ENCODE measurements around the gene NANOS2.
"Not testable (repeated sequence)": the region's sequence is repeated elsewhere in the genome, so short reads cannot be mapped to it uniquely, and the experiment has no call there.

The NANOS2 gene

DNA sequence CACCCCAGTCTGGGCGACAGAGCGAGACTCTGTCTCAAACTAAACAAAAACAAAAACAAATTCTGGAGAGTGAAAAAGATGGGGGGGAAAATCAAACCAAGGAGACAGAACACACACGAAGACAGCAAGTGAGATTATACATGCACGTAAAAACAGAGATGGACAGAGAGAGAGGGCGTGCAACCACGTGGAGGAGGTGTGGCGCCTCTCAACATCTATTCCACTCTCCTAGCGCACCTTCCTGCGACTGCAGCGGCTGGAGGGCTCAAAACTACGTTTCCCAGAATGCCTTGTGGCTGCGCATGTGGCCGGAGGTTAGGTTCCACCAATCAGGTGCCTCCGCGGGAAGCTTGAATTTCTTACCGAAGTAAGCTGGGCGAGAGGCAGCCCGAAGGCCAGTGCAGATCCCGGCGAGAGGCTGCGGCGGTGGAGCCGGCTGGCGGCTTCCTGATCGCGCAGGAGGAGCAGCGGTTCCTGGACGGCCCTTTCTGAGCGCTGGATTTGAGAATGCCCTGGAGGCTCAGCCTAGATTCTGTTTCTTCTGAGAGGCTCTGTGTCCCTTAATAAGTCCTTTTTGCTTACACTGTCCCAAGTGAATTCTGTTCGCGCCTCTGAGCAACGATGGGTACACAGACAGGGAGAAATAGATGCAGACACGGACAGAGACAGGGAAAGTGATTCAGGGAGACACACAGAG lies 13.1 kb upstream of the NANOS2 start:
- peak; percentile 94 for DNase-seq

GRCh38 chr19:45924891-45925447 lies 10.4 kb upstream of the NANOS2 start:
- no peak for DNase-seq

DNA sequence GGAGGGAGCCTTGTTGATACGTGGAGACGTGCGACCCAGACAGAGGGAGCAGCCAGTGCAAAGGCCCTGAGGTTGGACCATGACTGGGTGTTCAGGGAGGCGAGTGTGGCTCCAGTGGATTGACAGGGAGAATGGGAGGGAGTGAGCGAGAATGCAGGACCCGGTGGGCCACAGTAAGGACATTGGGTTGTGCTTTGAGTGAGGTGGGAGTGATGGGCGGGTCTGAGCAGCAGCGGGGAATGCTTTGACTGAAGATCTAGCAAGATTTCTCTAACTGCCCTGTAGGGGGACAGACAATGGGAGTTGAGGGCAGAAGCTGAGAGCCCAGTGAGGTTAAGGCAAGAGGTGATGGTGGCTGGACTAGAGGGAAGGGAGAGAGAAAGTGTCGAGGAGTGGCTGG lies 7.7 kb upstream of the NANOS2 start:
- peak; percentile 19 for DNase-seq

DNA sequence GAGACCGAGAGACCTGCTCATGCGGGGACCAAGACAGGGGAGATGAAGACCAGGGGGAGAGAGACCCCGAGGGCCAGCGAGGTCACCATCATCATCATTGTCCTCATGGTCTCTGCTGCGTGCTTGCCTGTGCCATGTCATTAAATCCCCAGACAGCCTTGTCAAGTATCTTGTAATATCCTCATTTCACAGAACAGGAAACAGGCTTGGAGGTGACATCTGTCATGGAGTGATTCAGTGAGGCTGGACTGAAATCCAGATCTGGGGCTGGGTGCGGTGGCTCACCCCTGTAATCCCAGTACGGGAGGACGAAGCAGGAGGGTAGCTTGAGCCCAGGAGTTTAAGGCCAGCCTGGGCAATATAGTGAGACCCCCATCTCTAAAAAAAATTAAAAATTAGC lies 5.9 kb upstream of the NANOS2 start:
- no peak for DNase-seq

GRCh38 chr19:45919678-45920077 lies 5.1 kb upstream of the NANOS2 start:
- DNase-seq = no peak

GRCh38 chr19:45918721-45919120 lies 4.1 kb upstream of the NANOS2 start:
- DNase-seq = no peak

DNA sequence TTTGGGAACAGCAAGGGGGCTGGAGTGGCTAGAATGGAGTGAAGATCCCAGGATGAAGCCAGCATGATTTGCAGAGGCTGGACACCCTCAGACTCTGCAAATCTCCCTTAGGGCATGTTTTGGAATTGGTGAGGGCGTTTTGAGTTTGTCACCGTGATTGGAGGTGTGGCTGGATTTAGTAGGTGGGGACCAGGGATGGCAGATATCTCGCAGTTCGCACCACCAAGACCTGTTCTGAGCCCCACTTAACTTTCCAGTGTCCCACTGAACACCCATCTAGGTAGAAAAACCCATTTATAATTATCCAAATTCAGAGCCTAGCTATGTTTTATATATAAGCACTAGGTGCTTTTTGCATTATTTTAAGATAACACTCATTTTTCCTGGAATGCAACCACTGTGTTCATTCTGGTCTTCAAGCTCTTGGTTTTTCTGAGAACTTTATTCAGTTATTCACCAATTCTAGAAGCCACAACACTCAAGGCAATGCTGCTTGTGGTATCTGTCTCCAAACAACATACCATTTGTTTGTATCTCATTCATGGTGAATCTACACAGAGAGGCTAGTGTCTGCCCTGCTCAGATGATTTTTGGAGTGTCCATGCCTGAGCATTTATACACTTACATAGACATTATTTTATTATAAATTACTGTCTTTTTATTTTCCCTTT lies 3.0 kb upstream of the NANOS2 start:
- DNase-seq = no peak

DNA sequence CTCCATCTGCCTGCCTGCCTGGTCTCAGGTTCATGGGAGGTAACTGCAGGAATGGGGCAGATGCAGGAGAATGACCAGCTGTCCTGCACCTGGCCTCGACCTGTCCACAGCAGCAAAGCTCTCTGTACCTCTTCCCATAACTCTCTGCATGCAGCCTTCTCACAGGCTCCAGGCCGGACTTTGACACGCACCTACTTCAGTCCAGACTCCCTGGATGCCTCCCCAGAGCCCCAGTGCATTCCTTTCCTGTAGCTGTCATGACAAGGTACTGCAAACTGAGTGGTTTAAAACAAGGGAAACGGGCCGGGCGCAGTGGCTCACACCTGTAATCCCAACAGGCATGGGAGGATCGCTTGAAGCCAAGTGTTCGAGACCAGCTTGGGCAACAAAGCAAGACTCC lies 3.3 kb downstream of the NANOS2 start:
- DNase-seq = no peak

DNA sequence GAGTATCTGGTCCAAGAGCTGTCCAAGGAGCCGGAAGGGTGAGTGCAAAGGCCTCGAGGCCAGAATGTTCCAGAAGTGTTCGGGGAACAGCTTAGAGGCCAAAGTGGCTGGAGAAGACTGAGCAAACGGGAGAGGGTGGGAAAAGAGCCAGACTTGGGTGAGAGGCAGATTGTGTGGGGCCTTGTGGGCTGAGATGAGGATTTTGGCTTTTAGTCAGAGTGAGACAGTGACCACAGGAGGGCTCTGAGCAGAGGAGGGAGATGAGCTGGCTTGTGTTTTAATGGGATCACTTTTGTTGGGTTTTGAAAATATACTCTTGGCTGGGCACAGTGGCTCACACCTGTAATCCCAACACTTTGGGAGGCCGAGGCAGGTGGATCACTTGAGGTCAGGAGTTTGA lies 5.6 kb downstream of the NANOS2 start:
- DNase-seq = no peak

GRCh38 chr19:45906221-45906620 lies 8.4 kb downstream of the NANOS2 start:
- DNase-seq = no peak

GRCh38 chr19:45905011-45905410 lies 9.6 kb downstream of the NANOS2 start:
- no peak for DNase-seq

DNA sequence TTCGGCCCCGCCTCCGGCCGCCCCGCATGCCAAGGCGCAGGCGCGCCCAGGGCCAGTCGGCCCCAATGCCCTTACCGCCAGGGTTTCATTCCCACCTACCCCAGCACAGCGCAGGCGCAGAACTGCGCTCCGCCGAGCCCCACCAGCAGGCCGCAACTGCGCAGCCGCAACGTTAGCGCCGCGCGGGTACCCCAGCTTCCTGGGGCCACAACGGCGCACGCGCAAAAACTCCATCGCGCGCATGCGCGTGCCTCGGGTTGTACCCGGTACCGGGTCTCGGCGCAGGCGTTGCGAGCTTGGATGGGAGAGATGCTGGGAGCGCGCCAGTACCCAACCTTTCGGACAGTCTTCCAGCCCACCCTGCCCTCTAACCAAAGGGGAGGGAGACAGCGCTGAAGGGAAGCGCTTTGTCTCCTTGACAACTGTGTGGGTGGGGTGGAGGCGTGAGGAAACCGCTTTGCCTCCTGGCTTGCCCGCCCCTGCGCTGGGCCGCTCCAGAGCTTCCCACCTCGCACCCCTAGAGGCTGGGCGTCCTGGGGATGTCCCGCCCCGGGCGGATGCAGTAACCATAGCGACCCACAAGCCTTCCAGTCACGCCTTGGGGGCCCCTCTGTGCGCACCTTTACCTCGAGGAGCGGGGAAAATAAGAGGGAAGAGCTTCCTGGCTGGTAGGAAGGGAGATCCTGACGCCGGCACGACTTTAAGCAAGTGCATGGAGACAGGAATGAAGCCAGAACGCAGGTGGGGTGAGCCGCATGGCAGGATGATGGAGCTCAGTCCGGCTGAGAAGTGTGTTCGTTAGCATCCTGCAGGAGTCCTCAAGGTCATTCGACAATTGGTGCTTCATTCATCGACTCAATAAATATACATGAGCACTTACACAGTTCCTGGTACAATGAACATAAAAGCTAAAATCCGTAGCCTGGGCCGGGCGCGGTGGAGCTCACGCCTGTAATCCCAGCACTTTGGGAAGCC lies 11.6 kb downstream of the NANOS2 start:
- DNase-seq = peak; percentile 96

DNA sequence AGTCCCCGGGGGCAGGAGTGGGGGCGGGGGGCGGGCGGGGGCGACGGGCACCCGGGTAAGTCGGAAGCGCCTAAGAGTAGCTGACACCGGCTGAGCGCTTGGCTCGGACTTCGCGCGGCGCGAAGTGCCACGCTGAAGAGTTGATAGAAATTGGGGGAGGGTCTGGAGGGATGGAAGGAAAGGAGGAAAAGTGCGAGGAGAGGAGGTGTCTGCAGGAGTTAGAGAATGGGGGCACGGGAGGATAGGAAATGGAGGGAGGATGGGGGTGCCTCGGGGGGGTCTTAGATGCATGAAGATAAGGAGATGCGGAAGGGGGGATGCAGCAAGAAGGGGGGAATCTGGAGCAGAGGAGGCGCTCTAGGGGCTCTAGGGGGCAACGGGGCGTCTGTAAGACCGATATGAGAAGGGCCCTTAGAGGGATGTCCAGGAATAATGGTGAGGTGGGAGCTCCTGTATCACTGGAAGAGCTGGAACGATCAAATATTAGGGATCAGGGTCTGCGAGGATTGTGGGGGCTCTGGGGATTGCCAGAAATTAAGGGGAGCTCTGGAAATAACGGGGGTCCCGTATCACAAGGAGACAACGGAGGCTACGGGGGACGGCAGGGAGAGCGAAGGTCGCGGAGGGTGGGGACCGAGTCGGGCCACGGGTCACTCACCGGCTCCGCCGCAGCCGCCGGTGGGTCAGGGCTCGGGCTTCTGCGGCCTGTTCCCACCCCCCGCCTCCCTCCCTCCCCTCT lies 12.5 kb downstream of the NANOS2 start, which contains the start of gene MYPOP:
Gene MYPOP (minus strand): TSS at position 702 of the 739 bp plus-strand sequence. CDS start 840 bp downstream, outside the sequence.
- DNase-seq = peak; percentile 17

- DNase-seq = no peak
Measured at GRCh38 chr19:45901432-45901911, 13.1 kb downstream of the NANOS2 start.

DNA sequence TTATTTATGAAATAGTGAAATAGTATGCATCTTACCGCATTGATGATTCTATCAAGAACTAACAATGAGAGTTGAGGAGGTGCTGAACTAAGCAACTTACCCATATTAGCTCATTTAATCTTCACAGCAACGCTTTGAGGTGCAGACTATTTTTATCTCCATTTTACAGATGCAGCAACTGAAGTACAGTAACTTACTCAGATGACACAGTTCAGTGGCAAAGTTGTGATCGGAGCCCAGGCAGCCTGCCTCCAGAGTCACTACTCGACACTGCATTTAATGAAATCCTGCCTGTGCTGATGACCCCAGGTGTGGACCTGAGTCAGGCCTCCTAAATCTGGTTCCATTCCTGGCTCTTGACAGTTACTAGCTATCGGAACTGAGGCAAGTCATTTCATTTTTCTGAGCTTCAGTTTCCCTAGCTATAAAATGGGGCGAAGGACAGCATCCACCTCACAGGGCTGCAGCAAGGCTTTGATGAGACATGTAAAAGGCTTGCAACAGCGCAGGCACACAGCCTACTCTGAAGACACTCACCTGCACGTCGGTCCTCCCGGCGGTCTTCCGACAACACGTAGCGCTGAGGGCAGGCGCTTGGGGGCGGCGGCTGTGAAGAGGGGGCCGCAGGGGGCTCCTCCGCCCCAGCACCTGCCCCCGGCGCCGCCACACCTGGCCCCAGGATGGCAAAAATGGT lies 13.7 kb downstream of the NANOS2 start:
- peak; percentile 8 for DNase-seq

- no peak for DNase-seq
Measured at GRCh38 chr19:45899919-45900589, 14.5 kb downstream of the NANOS2 start.

GRCh38 chr19:45899253-45899652 lies 15.3 kb downstream of the NANOS2 start:
- DNase-seq = no peak

DNA sequence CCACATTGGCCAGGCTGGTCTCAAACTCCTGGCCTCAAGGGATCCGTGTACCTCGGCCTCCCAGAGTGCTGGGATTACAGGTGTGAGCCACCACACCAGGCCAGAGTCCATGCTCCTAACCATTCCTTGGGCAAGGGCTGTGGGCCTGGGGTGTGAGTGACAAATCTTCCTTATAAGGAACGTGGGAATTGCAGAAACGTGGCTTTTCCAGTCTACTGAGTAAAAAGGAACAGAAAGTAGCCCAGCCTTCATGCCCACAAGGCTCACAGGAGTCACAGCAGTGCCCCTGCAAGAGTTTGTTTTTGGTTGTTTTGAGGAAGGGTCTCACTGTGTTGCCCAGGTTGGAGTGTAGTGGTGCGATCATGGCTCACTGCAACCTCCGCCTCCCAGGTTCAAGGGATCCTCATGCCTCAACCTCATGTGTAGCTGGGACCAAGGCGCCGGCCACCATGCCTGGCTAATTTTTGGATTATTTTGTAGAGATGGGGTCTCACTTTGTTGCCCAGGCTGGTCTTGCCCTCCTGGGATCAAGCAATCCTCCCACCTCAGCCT lies 17.2 kb downstream of the NANOS2 start:
- DNase-seq = no peak

- not testable (repeated sequence) for DNase-seq
Measured at GRCh38 chr19:45895983-45896599, 18.5 kb downstream of the NANOS2 start.

DNA sequence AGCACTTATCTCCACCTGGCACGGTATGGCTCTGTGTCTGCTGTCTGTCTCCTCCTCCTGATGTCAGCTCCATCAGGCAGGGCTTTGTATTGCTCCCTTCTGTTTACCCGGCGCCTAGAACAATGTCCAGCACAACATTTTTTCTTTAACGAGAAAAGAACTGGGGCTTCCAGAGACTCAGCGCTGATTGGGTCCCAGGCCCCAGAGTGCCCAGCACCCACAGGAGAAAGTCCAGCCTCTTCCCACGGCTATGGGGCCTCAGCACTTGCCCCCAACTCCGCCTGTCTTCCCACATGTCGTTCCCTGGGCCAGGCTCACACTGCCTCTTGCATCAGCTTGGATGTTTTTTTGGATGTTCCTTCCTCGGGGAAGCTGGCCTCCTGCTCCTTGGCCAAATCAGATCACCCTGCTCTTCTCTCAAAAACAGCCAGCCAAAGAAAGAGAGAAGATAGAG lies 19.0 kb downstream of the NANOS2 start:
- no peak for DNase-seq
